SK-N-SH (cell line): ENCODE data around the gene CDK8.

Experiments
- CTCF ChIP-seq: fragments of 200-600 bp; sonication (generic); IDR thresholded peaks from 2 replicates; pipeline ENCODE4 v1.6.1; 2017; ENCODE audit warnings: antibody characterized with exemption, mild to moderate bottlenecking, moderate library complexity
- EZH2phosphoT487 ChIP-seq: fragments of 200-600 bp; sonication (generic); IDR thresholded peaks from 2 replicates; pipeline ENCODE4 v1.6.1; 2017; ENCODE audit warnings: low read depth, mixed run types, mild to moderate bottlenecking, antibody characterized with exemption, moderate library complexity, borderline replicate concordance
- FOSL2 ChIP-seq: IDR thresholded peaks from 2 replicates; pipeline ENCODE4 v1.4.0; 2012; ENCODE audit warnings: low read depth, mild to moderate bottlenecking, moderate library complexity, borderline replicate concordance
- GATA2 ChIP-seq: sonication (generic); formaldehyde crosslinking; IDR thresholded peaks from 2 replicates; pipeline ENCODE4 v1.5.0; 2020; ENCODE audit warnings: mild to moderate bottlenecking, missing genetic modification reagents
- IRF3 ChIP-seq: fragments of 150-350 bp; IDR thresholded peaks from 2 replicates; pipeline ENCODE4 v1.6.1; 2016; ENCODE audit warnings: mild to moderate bottlenecking, low read depth, low read length
- MXI1 ChIP-seq: IDR thresholded peaks from 2 replicates; pipeline ENCODE4 v1.6.1; 2012; ENCODE audit warnings: mild to moderate bottlenecking, low read depth, low read length, improper control_type of control experiment
- PBX3 ChIP-seq: IDR thresholded peaks from 2 replicates; pipeline ENCODE4; 2012
- RAD21 ChIP-seq: IDR thresholded peaks from 2 replicates; pipeline ENCODE4 v1.6.1; 2012; ENCODE audit warnings: mild to moderate bottlenecking, low read length
- REST ChIP-seq: IDR thresholded peaks from 2 replicates; pipeline ENCODE4 v1.6.1; 2012; ENCODE audit warnings: mild to moderate bottlenecking, low read depth, low read length, moderate library complexity
- SIN3A ChIP-seq: IDR thresholded peaks from 2 replicates; pipeline ENCODE4 v1.6.1; 2012; ENCODE audit warnings: low read depth, mild to moderate bottlenecking, low read length, moderate library complexity, borderline replicate concordance
- TAF1 ChIP-seq: IDR thresholded peaks from 2 replicates; pipeline ENCODE4 v1.6.1; 2012; ENCODE audit warnings: low read depth, mild to moderate bottlenecking, low read length, moderate library complexity, borderline replicate concordance
- TCF12 ChIP-seq: IDR thresholded peaks from 2 replicates; pipeline ENCODE4 v1.4.0; 2012

GRCh38 chr13:26379831-26380230 is 125.9 kb downstream of the CDK8 start:
- TF ChIP-seq FOSL2 (no peak), RAD21 (no peak), CTCF (no peak), IRF3 (no peak), SIN3A (no peak), PBX3 (no peak), REST (no peak), TAF1 (no peak), GATA2 (no peak), TCF12 (no peak), EZH2phosphoT487 (no peak), MXI1 (no peak)
